ENCODE measurements around the gene RYR3.

The RYR3 gene

GRCh38 chr15:33831646-33832045, 520.9 kb downstream of the RYR3 start:
- ChIA-PET POLR2A (no interaction called here), CTCF (no interaction called here)
- no peaks in the 10 kb centered on the region for H3K36me3 ChIP-seq (ENCODE audit: control insufficient read depth in 2 of 2, insufficient read depth in 1 of 2, low read length in 2 of 2)
- TF ChIP-seq OVOL3 (tag by site-specific recombination; IDR thresholded peaks at IDR 0.05) (no peak), KLF16 (tag by site-specific recombination; IDR thresholded peaks at IDR 0.05) (no peak), ZNF280D (tag by site-specific recombination; IDR thresholded peaks at IDR 0.05) (no peak), ZNF362 (tag by site-specific recombination; IDR thresholded peaks at IDR 0.05) (no peak), ZNF157 (tag by site-specific recombination; IDR thresholded peaks at IDR 0.05) (no peak), ZSCAN4 (tag by site-specific recombination; IDR thresholded peaks at IDR 0.05) (no peak), GLIS2 (tag by site-specific recombination; IDR thresholded peaks at IDR 0.05) (no peak), MEIS1 (CRISPR knock-in tag; IDR thresholded peaks at IDR 0.05; ENCODE audit: borderline replicate concordance) (no peak), SALL2 (tag by site-specific recombination; IDR thresholded peaks at IDR 0.05; ENCODE audit: borderline replicate concordance) (no peak), PBX3 (CRISPR knock-in tag; IDR thresholded peaks at IDR 0.05) (no peak), ZNF10 (tag by site-specific recombination; IDR thresholded peaks at IDR 0.05) (no peak), ZNF114 (tag by site-specific recombination; IDR thresholded peaks at IDR 0.05) (no peak), ZNF366 (tag by site-specific recombination; conservative IDR thresholded peaks at IDR 0.05) (no peak), ZNF174 (tag by site-specific recombination; IDR thresholded peaks at IDR 0.05) (no peak), ZNF341 (tag by site-specific recombination; IDR thresholded peaks at IDR 0.05; ENCODE audit: low read depth) (no peak), ZNF426 (tag by site-specific recombination; IDR thresholded peaks at IDR 0.05) (no peak), ZNF324 (tag by site-specific recombination; IDR thresholded peaks at IDR 0.05) (no peak), ZNF621 (tag by site-specific recombination; IDR thresholded peaks at IDR 0.05) (no peak), ZNF624 (tag by site-specific recombination; IDR thresholded peaks at IDR 0.05) (no peak)
- no peaks in the 10 kb centered on the region for H3K9me3 ChIP-seq (ENCODE audit: control insufficient read depth, insufficient read depth, low read depth, low read length)
- no peak overlapping the region for H3K27ac ChIP-seq (ENCODE audit: extremely low read depth, low read depth, low read length)
- no peaks in the 10 kb centered on the region for H3K4me1 ChIP-seq (ENCODE audit: control insufficient read depth, insufficient read depth, low read length)
- no peak overlapping the region for H3K4me3 ChIP-seq (ENCODE audit: low read depth, low read length)

- Histone ChIP-seq H3K4me1 (ENCODE audit: control insufficient read depth, insufficient read depth, low read length) (no peaks in the 10 kb centered on the region), H3K9me3 (ENCODE audit: control insufficient read depth, insufficient read depth, low read depth, low read length) (no peaks in the 10 kb centered on the region), H3K36me3 (ENCODE audit: control insufficient read depth in 2 of 2, insufficient read depth in 1 of 2, low read length in 2 of 2) (no peaks in the 10 kb centered on the region), H3K4me3 (ENCODE audit: low read depth, low read length) (no peak overlapping the region), H3K27ac (ENCODE audit: extremely low read depth, low read depth, low read length) (no peak overlapping the region)
- ChIA-PET POLR2A (no interaction called here), CTCF (interaction anchor here (0.7 kb wide), 1 partner anchor 171 kb away, joined by 3 read pairs; no protein-coding TSS in a partner anchor)
- TF ChIP-seq ZIC2 (tag by site-specific recombination; IDR thresholded peaks at IDR 0.05) = no peak
- no peak for TF ChIP-seq ZNF473 (tag by site-specific recombination; IDR thresholded peaks at IDR 0.05)
- no peak for TF ChIP-seq GLI2 (tag by site-specific recombination; IDR thresholded peaks at IDR 0.05; ENCODE audit: borderline replicate concordance, low read depth)
- no peak for TF ChIP-seq ZNF747 (tag by site-specific recombination; IDR thresholded peaks at IDR 0.05)
- TF ChIP-seq ZNF558 (tag by site-specific recombination; IDR thresholded peaks at IDR 0.05) = no peak
Measured at GRCh38 chr15:33834892-33835743, 524.4 kb downstream of the RYR3 start.

All from HEK293 (cell line).